GM19043 (cell line): ENCODE measurements around the gene TMPRSS4.

Source experiments
- ATAC-seq: cut with Tn5 transposase; IDR thresholded peaks from one replicate; pipeline ENCODE4 v1.9.1; 2021; ENCODE audit warnings: low read depth; ENCODE audit not compliant: unreplicated experiment

TMPRSS4 gene

DNA sequence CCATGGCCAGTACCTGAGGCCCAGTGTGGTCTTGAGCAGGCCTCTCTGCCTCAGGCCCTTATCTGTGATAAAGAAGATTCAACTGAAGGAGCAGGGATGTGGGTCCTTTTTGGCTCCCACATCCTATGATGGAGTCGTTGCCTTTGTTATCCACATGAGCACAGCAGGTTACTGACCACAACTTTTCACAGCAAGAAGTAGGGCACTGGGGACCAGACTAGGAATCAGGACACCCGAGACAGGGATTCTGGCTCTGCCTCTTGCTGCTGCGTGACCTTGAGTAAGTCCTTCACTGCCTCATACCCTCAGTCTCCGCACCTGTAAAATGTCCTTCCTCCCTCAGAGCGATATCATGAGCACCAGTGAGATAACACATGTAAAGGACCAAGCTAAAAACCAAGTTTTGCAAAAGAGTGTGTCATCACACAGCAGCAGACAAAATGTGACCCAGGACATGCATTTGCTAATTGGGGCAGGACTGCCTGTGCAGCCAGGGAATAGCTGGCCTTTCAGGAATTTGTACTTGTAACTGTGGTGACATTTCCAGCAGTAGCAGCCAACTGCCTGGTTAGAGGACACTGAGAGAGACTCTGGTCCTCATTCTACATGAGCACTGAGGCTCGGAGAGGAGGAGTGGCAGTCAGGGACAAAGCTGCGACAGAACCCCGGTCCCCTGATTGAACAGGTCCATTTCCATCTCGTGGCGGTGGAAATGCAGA, 23.1 kb downstream of the TMPRSS4 start:
- no peak for ATAC-seq

DNA sequence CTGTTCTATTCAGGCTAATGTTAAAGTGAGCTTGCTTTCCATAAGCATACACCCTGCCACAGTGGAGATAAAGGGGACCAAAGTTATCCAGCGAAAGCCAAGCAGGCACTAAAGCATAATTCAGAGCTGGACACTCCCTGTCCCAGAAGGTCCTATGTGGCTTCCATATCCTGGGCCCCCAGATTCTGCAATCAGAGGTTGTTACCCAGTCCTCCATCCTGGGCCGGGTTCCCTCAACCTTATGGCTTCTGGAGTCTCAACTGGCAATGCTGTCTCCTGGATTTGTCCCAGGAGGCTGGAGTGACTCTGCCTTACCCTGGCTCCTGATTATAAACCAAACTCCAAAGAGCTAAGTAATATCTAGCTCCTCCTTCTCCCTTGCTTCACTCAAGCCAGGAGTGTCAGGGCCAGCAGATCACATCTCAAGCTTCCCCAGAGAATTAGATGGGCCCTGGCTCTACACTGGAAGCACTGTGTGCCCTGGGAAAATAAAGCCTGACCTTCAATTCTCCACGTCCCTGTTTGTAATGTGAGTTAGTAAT, 23.9 kb downstream of the TMPRSS4 start:
- ATAC-seq, result no peak

DNA sequence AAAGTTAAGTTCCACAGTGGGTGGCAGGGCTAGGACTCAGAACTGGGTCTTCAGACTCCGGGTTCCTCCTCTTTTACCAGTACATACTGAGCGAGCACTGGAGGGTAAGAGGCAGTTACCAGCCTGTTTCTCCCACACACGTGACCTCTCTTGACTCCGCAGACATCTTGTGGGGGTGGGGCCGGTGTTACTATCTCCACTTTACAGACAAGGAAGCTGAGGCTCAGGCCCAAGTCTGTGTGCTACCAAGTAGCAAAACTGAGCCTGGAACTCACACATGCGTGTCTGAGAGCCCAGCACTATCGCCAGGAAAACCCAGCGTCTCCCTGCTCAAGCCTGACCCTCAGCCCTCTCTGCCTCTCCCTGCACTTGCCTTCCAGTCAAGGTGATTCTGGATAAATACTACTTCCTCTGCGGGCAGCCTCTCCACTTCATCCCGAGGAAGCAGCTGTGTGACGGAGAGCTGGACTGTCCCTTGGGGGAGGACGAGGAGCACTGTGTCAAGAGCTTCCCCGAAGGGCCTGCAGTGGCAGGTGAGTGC, 25.9 kb downstream of the TMPRSS4 start:
- no peak for ATAC-seq

DNA sequence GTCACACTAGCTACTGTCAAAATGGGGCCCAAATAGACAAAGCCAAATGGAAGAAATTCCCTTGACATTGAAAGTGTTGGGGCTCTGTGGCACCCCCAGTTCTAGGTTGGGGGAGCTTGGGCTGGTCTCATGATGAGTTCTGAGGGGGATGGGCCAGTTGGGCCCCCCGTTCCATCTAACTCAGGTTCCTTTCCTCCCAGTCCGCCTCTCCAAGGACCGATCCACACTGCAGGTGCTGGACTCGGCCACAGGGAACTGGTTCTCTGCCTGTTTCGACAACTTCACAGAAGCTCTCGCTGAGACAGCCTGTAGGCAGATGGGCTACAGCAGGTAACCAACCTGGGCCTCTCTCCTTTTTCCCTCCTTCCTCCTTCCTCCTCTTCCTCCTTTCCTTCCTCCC, 27.6 kb downstream of the TMPRSS4 start:
- no peak for ATAC-seq

DNA sequence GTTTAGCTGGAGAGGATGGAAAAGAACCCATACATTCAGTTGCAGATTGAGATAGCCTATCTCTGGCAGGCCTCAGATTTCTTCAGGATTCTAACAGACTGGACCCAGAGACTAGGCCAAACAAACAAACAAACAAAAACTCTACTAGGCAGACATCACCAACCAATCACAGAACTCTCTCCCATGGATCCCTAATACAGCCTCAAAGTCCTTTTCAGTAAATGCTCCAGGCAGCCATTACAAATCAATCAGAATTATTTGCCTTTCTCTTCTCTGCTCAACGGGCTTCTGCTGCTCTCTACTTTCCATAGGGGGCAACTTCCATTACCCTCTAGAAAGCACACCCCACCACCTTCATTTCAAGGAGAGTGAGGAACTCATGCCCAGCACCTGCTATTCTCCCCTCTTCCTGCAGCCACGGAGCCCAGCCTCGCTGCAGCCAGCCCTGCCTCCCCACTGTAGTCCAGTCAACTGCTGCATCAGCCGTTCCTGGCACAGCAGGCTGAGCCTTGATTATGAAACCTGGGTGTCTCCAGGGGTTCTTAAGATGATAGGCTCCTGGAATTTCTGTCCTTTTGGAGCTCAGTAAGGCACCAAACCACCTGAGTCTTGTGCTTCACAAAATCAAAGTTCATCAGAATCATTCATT, 28.9 kb downstream of the TMPRSS4 start:
- no peak for ATAC-seq

DNA sequence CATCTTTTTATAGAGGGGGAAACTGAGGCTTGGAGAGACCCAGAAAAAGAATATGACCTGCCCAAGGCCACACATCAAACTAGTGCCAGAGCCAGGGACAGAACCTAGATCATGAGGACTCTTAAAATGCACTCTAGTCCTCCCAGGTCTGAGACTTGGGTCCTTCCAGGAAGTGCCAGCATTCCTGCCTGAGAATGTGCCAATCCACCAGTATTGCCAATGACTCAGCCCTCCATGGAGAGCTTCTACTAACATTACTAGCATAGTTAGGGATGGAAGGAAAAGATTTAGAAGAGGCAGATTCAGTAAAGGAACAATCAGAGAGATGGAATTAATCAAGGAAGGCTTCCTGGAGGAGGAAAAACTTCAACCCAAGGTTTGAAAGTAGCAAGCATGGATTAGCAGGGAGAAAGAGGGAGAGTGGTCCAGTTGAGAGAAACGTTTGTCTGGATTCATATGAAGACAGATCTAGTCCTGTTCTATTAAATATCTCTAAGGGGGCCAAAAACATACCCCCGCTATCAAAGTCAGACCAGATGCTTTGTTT, 30.0 kb downstream of the TMPRSS4 start:
- ATAC-seq, result no peak

DNA sequence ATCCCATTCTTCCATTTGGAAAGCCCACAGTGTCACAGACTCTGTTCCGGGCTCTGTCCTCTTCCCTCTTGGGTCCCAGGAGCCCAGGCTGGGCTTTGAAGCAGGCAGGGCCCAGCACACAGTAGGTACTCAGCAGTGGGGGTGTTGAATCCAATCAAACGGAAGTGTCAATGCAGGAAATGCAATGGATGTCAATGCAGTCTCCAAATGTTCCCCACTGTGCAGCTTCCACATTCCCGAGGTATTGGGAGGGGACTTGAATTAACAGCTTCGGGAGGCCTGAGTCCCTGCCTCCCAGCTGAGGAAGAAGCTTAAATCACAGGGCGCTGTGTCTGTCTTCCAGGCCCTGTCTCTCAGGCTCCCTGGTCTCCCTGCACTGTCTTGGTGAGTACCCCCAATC, 31.6 kb downstream of the TMPRSS4 start:
- no peak for ATAC-seq

DNA sequence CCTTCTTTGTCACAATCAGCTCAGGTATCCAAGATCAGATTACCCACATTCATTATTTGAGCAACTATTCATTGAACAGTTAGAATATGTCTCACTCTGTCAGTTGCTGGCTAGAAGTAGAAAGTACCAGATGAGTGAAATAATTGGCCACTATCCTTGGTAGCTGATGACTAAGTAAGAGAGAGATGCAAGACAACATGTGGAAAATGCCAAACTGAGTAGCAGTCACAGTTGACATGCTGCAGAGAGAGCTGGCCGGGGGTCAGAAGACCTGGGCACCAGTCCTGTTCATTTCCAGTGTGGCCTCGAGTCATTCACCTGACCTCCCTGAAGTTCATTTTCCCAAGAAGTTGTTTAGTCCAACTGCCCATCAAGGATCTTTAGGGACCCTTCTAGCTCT, 32.4 kb downstream of the TMPRSS4 start:
- no peak for ATAC-seq

DNA sequence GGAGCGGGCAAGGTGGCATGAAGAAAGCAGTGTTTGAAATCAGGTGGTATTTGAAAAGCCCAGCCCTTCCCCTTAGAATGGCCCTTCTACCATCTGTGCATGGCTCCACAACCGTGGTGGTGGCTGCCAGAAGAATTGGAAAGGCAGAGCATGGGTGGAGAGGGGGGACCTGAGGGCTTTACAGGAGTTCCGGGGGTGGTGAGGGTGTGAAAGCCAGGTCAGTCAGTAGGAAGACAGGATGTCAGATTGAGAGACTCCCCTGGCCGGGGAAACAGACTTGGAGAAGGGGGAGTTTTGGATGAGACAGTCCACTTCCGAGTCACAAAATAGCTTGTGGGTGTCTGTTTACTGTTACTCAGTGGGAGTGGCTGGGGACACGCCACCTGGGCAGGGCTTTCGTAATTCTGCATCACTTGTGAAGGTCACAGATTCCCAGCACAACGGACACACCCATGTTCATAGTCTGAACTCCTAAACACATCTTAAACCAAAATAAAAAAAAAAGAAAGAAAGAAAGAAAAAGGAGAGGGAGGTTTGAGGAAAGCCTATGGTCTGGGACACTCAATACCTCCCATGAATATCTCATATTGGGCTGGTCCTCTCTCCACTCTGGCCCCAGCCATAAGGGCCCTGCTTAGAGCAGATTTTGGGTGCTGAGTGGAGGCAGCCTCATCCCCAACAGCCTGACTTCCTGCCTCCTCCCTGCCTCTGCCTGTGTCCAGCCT, 34.3 kb downstream of the TMPRSS4 start:
- no peak for ATAC-seq

DNA sequence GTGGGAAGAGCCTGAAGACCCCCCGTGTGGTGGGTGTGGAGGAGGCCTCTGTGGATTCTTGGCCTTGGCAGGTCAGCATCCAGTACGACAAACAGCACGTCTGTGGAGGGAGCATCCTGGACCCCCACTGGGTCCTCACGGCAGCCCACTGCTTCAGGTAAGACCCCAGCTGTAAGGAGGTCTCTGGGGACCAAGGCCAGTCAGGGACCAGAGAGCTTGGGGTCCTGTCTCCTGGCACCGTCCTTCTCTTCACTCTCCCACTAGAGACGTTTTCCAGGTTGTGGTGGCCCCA, 34.8 kb downstream of the TMPRSS4 start:
- no peak for ATAC-seq

DNA sequence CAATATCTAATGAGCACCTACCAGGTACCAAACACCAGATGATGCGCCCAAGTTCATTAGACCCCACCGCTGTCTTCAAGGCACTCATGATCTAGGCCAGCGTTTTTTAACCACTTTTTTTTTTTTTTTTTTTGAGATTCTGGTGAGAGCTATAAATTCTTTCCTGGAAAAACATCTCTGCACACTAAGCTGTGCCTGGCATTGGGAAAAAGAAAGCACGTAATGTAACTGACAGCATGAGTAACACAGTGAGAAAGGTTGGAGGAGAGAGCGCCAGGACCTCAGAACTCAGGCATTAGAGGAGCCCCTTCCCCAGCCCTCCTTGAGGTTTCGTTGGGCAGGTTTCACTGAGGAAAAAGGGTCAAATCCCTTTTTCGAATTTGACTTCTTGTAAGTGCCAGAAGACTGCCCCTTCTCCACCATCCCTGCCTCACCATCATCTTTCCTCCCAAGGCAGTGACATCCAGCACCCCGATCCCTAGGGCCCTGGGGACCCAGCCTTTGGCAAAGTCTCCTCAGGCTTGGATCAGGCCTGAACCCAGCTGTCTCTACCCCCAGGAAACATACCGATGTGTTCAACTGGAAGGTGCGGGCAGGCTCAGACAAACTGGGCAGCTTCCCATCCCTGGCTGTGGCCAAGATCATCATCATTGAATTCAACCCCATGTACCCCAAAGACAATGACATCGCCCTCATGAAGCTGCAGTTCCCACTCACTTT, 36.0 kb downstream of the TMPRSS4 start:
- no peak for ATAC-seq

DNA sequence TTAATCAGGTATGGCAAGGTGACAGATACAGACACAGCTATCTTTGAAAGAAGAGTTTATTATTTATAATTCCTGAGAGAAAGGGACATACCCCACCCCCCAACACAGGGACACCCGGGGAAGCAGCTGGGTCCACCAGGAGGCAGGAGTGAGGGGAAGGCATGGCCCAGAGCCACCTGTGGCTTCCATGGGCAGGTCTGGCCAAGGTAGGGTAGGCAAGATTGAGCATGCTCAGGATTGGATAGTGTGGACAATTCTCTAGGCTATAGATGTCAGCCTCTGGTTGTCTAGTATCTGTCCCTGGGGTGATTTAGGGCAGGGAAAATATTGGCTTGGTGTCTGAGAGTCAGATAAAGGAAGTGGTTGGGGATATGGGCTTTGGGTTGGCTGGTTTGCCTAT, 37.4 kb downstream of the TMPRSS4 start:
- ATAC-seq, result no peak

DNA sequence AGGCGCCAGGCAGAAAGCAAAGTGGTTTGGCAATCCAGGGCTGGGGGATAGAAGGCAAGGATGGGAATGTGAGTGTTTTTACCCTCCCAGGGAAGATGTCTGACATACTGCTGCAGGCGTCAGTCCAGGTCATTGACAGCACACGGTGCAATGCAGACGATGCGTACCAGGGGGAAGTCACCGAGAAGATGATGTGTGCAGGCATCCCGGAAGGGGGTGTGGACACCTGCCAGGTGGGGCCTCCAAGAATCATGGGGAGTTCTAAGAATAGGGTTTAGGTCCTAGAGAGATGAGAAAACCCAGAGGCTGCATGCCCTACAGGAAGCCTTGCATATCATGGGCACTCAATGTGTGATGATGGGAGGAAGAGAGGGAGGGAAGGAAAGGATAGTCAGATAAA, 38.2 kb downstream of the TMPRSS4 start:
- no peak for ATAC-seq

DNA sequence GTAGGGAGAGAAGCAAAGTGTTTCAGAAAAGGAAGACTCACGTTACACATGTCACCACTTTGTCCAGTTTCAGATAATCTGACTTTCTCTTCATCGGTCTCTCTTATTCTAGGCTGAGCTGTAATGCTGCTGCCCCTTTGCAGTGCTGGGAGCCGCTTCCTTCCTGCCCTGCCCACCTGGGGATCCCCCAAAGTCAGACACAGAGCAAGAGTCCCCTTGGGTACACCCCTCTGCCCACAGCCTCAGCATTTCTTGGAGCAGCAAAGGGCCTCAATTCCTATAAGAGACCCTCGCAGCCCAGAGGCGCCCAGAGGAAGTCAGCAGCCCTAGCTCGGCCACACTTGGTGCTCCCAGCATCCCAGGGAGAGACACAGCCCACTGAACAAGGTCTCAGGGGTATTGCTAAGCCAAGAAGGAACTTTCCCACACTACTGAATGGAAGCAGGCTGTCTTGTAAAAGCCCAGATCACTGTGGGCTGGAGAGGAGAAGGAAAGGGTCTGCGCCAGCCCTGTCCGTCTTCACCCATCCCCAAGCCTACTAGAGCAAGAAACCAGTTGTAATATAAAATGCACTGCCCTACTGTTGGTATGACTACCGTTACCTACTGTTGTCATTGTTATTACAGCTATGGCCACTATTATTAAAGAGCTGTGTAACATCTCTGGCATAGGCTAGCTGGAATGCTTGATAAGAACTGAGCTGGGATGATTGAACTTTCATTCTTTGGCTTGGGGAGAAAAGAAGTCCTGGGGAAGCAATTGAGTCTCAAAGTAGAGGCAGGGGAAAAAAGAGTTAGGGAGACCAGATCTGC, 41.1 kb downstream of the TMPRSS4 start:
- ATAC-seq, result no peak

DNA sequence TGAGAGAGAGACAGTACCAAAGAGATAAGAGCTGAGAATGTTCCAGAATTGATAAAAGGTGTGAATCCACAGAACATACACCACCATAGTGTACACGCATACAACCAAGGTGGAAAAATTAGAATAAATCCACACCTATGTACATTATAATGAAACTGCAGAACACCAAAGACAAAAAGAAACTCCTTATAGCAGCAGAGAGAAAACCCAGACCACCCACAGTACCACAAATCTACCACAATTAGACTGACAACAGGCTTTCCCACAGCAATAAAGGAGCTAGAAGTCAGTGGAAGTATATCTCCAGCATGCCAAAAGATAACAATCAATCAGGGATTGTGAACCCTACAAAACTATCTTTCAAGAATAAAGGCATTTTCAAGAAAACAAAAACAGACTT, 43.9 kb downstream of the TMPRSS4 start:
- no peak for ATAC-seq

DNA sequence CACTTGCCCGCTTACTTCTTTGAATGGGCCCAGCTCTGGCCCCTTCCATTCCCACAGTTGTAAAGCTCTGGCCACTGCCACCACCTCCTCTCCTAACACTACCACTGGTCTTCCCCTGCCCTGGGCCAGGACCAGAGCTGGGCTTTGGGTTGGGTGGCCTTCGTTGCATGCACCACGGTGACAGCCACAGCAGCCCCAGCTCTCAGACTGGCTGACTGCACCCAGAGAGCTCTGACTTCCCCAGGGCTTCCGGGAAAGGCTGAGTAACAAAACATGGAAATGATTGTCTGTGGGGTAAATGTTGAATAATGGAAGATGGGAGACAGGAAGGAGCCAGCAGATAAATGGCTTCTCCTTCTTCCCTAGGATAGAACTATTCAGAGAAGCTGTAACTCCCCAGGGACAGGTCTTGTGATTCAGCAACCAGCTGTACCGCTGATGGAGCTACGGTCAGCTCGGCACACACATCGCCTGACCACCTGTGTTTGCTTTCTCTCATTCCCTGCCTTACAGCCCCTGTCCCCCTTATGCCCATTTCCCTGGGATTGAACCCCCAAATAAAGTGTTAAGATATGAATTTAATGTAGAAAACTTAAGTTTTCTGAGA, 48.2 kb downstream of the TMPRSS4 start:
- no peak for ATAC-seq

DNA sequence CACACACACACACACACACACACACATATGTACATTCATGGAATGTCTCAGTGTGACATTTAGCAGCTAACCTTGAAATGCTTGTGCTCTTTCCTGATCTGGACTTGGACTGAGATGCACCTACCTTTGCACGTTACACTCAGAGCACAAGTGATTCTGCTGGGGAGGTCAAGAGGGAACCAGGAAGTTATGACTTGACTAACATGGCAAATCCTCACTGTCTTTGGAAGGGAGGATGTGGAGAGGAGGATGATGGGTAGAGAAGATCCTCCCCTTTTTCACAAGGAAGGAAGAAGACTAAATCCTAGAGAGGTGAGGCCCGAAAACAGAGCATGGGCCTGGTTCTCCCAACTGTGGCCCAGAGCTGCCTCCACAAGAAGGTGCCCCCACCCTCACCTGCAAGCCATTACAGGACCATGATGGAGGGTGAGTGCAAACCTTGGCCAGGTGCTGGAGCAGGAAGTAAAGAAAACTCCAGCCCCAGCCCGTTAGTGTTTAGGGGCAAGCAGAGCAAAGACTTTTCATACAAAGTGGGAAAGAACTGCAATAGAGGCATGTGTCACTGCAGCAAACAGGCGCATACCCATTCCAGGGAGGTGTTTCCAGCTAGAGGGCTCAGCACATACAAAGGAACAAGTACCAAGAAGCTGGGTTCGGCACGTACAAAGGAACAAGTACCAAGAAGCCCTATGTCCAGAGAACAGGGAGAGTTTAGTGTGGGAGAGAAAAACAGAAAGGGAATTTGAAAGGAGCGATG, 49.4 kb downstream of the TMPRSS4 start:
- ATAC-seq, result no peak

DNA sequence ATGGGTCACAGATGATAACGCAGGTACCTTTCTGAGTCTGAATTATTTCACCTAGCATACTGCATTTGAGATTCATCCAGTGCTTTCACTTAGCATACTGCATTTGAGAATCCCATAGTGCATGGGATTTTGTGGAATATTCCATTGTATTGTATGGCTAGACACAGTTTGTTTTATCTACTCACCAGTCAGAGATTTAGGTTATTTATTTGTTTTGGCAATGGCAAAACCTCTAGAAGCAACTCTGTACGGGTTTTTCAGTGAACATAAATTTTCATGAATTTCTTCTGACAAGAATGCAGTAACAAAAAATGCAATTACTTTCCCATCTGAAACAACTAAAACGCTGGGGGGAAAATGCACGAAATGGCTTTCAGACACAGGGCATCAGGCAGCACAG, 51.4 kb downstream of the TMPRSS4 start:
- no peak for ATAC-seq
